Measurements from ENCODE around the gene CABP1. TPM values are rescaled to one million over a fixed set of nuclear protein-coding genes. Genes with fewer than 3 reads are reported as not detected.

CABP1 gene
- total and polyA plus RNA-seq, 4 donors, result 0.13 to 0.63 (median 0.48) TPM

- H3K9ac ChIP-seq (ENCODE audit: insufficient read depth in 1 of 2, low read length in 2 of 2), result peak overlapping the region; percentile 46 to 61
- H3K9me3 ChIP-seq (ENCODE audit: control insufficient read depth in 4 of 4, insufficient read depth in 3 of 4, low read length in 3 of 4), result peaks cover 0 to 3% (median 0%) of the 10 kb centered on the region in 4 donors
- peak overlapping the region; percentile 70 for H3K4me3 ChIP-seq
- H3K27ac ChIP-seq (ENCODE audit: low read depth in 1 of 2, low read length in 1 of 2), result peak overlapping the region; percentile 78 to 92
- H3K27me3 ChIP-seq (ENCODE audit: control insufficient read depth in 3 of 3, insufficient read depth in 3 of 3, low read length in 2 of 3), result no peaks in the 10 kb centered on the region
- no peak for TF ChIP-seq CTCF (IDR thresholded peaks at IDR 0.05; ENCODE audit: control extremely low read depth, extremely low read depth)
- H3K36me3 ChIP-seq (ENCODE audit: control insufficient read depth in 4 of 4, insufficient read depth in 4 of 4, low read length in 4 of 4), result peaks cover 0 to 22% (median 8%) of the 10 kb centered on the region in 4 donors
- DNase-seq (peak in 2 of 3 donors; percentile 17 to 26), ATAC-seq (ENCODE audit: insufficient read depth, low FRiP score) (peak; percentile 17)
- peaks cover 4 to 37% (median 7%) of the 10 kb centered on the region in 5 donors for H3K4me1 ChIP-seq (ENCODE audit: control insufficient read depth in 5 of 5, insufficient read depth in 5 of 5, low read length in 5 of 5)
- 0 to 1% methylated on average over 31 of the region's 31 CpGs for WGBS, 2 donors
These were observed 70.4 kb downstream of the CABP1 start for GRCh38 chr12:120710805-120711296.

- no peak for DNase-seq
- WGBS, 2 donors, result 37 to 42% methylated on average over 6 of the region's 6 CpGs
- peaks cover 2 to 27% (median 10%) of the 10 kb centered on the region in 4 donors for H3K36me3 ChIP-seq (ENCODE audit: control insufficient read depth in 4 of 4, insufficient read depth in 4 of 4, low read length in 4 of 4)
- ATAC-seq (ENCODE audit: insufficient read depth, low FRiP score), result no peak
- H3K27ac ChIP-seq (ENCODE audit: low read depth in 1 of 2, low read length in 1 of 2), result peak overlapping the region in 1 of 2 donors; percentile 92
- H3K27me3 ChIP-seq (ENCODE audit: control insufficient read depth in 3 of 3, insufficient read depth in 3 of 3, low read length in 2 of 3), result no peaks in the 10 kb centered on the region
- H3K9ac ChIP-seq (ENCODE audit: insufficient read depth in 1 of 2, low read length in 2 of 2), result peak overlapping the region; percentile 46 to 61
- H3K4me1 ChIP-seq (ENCODE audit: control insufficient read depth in 5 of 5, insufficient read depth in 5 of 5, low read length in 5 of 5), result peaks cover 4 to 37% (median 7%) of the 10 kb centered on the region in 5 donors
- no peak overlapping the region for H3K4me3 ChIP-seq
- TF ChIP-seq CTCF (IDR thresholded peaks at IDR 0.05; ENCODE audit: control extremely low read depth, extremely low read depth), result no peak
- H3K9me3 ChIP-seq (ENCODE audit: control insufficient read depth in 4 of 4, insufficient read depth in 3 of 4, low read length in 3 of 4), result peaks cover 0 to 3% (median 0%) of the 10 kb centered on the region in 4 donors
These were observed 71.0 kb downstream of the CABP1 start for GRCh38 chr12:120711411-120711810.

- Histone ChIP-seq H3K36me3 (ENCODE audit: control insufficient read depth in 4 of 4, insufficient read depth in 4 of 4, low read length in 4 of 4) (peaks cover 10 to 35% (median 18%) of the 10 kb centered on the region in 4 donors), H3K9ac (ENCODE audit: insufficient read depth in 1 of 2, low read length in 2 of 2) (no peak overlapping the region), H3K4me3 (no peak overlapping the region), H3K9me3 (ENCODE audit: control insufficient read depth in 4 of 4, insufficient read depth in 3 of 4, low read length in 3 of 4) (peaks cover 0 to 3% (median 0%) of the 10 kb centered on the region in 4 donors), H3K4me1 (ENCODE audit: control insufficient read depth in 5 of 5, insufficient read depth in 5 of 5, low read length in 5 of 5) (peaks cover 4 to 37% (median 7%) of the 10 kb centered on the region in 5 donors), H3K27me3 (ENCODE audit: control insufficient read depth in 3 of 3, insufficient read depth in 3 of 3, low read length in 2 of 3) (no peaks in the 10 kb centered on the region), H3K27ac (ENCODE audit: low read depth in 1 of 2, low read length in 1 of 2) (no peak overlapping the region)
- no peak for ATAC-seq (ENCODE audit: insufficient read depth, low FRiP score)
- TF ChIP-seq CTCF (IDR thresholded peaks at IDR 0.05; ENCODE audit: control extremely low read depth, extremely low read depth), result no peak
- 85 to 88% methylated on average over 6 of the region's 6 CpGs for WGBS, 2 donors
- DNase-seq, result peak in 2 of 3 donors; percentile 71 to 81
These were observed 72.2 kb downstream of the CABP1 start for GRCh38 chr12:120712610-120713009.

All from lung (tissue), 12 donors.